GM15510 (cell line): Measurements from ENCODE around the gene TXNDC2.

Experiments used
- POLR2A ChIP-seq: IDR thresholded peaks from 3 replicates; pipeline ENCODE4 v1.6.1; 2011; ENCODE audit warnings: borderline replicate concordance; ENCODE audit not compliant: insufficient read length; ENCODE audit errors: extremely low read depth

The TXNDC2 gene

DNA sequence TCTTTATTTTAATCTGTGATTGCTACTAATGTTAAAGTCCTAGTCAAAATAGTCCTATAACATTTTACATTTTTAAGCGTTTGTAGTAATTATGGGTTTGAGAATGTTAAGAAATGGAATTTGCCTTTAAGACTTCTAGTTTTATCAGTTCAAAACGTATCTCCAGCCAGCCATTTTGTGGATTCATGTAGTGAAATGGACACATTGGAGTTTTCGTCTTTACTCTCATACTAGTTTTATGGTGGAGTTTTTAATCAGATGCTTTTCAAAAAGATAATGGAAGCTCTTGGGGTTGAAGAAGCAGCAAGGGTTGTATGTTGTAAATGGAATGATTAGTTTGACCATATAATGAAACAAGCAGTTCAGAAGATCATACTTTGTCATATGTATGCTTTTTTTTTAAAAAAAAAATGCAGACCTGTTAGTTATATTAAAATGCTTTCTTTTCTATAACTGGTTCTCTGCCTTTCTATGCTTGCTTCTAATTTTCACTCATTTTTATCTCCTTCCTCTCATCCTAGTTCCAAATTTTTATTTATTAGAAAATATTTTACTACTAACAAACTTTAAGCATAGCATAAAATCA, 44.6 kb downstream of the TXNDC2 start:
- TF ChIP-seq POLR2A, result no peak

DNA sequence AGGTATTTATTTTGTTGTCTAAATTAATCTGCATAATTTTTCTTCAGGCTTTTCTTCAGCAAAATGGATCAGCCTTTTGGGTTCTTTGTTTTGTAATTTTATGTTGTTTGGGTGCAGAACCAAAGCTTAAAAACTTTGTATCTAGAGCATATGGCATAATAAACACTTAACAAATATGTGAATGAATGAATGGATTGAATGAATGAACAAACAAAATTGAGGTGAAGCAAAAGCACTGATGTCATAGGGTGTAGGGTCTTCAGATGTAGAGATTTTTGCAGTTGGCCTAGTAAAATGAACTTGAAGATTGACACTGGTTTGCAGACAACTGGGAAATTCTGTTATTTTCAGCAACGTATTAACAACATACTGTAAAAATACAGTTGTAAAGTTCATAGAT, 45.4 kb downstream of the TXNDC2 start:
- TF ChIP-seq POLR2A, result no peak

DNA sequence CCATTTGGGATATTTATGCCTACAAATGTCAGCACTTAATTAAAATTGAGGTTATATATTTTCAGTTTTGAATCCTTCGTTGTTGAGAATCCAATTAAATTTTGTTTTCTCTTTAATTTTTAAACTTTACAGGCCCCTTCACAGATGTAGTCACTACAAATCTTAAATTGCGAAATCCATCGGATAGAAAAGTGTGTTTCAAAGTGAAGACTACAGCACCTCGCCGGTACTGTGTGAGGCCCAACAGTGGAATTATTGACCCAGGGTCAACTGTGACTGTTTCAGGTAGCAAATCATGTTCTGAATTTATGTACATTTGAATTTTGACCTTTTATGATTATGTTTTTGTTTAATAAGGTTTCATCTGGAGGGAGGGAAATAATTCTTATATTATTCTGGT, 45.9 kb downstream of the TXNDC2 start:
- no peak for TF ChIP-seq POLR2A

DNA sequence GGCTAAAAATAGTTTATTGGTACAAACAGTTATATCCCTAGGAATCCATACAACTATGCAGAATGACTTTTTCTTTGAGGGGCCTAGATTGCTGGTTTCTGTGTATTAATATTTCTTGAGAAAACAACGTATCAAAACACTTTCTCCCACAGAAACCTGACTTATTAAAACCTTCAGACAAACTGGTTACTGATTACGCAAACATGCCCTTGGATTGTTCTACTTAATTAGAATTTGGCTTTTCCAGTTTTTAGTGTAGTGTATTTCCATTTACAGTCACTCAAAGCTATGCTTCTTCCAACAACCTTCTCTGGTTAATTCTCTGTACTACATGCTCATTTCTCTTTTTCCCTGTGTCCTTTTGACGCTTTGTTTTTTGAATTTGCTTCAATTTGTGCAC, 48.1 kb downstream of the TXNDC2 start:
- no peak for TF ChIP-seq POLR2A

DNA sequence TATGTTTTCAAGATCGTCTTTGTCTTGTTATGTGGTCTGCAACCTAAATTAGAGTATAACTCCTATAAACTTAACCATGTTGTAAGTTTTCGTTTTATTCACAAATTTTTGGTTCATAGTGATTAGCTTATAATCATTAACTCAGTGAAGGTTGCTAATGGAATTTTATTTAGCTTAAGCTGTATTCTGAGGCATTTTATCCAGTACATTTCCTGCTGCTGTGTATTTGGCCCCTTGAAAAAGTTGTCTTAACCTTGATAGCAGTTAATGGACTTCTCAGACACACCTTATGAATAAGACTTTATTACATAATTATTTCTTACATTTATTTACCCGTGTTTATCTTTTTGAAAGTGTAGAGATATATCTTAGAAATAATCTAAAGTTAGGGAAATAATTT, 48.5 kb downstream of the TXNDC2 start:
- no peak for TF ChIP-seq POLR2A
